RWPE2 (cell line): ENCODE measurements around the gene RRAD.

ENCODE experiments used
- ATAC-seq: fragments of 200-7000 bp; cut with Tn5 transposase; 3 replicates; pipeline ENCODE4 v1.9.1; 2021; ENCODE audit warnings: low read depth
- DNase-seq: peaks from one replicate; pipeline ENCODE4 v3.0.0-alpha.2; 2020; ENCODE audit warnings: low spot score
- H3K27ac ChIP-seq: fragments of 450-650 bp; 2 replicates; pipeline ENCODE4 v1.5.1; 2017; ENCODE audit warnings: mild to moderate bottlenecking; ENCODE audit not compliant: poor library complexity, severe bottlenecking
- H3K27me3 ChIP-seq: fragments of 250-450 bp; sonication (Bioruptor Pico); 2 replicates; pipeline ENCODE4 v1.5.1; 2021; ENCODE audit warnings: mild to moderate bottlenecking, moderate library complexity; ENCODE audit not compliant: insufficient read depth, poor library complexity, severe bottlenecking
- H3K36me3 ChIP-seq: fragments of 250-450 bp; sonication (Bioruptor Pico); 2 replicates; pipeline ENCODE4 v1.5.1; 2020; ENCODE audit warnings: low read depth, mild to moderate bottlenecking, moderate library complexity
- H3K4me1 ChIP-seq: fragments of 250-450 bp; sonication (Bioruptor Pico); 2 replicates; pipeline ENCODE4 v1.5.1; 2021; ENCODE audit warnings: mild to moderate bottlenecking, moderate library complexity; ENCODE audit not compliant: insufficient read depth, poor library complexity, severe bottlenecking
- H3K4me3 ChIP-seq: fragments of 250-450 bp; sonication (Bioruptor Pico); 2 replicates; pipeline ENCODE4 v1.5.1; 2021; ENCODE audit warnings: mild to moderate bottlenecking, moderate library complexity; ENCODE audit not compliant: severe bottlenecking
- H3K9me3 ChIP-seq: fragments of 250-450 bp; sonication (Bioruptor Pico); 2 replicates; pipeline ENCODE4 v1.5.1; 2021; ENCODE audit warnings: mild to moderate bottlenecking, moderate library complexity; ENCODE audit not compliant: severe bottlenecking
- CTCF ChIP-seq: fragments of 450-650 bp; IDR thresholded peaks from one replicate; pipeline ENCODE4 v1.5.1; 2017; ENCODE audit warnings: mild to moderate bottlenecking, moderate library complexity; ENCODE audit not compliant: poor library complexity, severe bottlenecking

RRAD gene

GRCh38 chr16:66908116-66908515 lies 17.2 kb downstream of the RRAD start:
- ATAC-seq, result no peak
- peaks cover 2% of the 10 kb centered on the region for H3K4me1 ChIP-seq

GRCh38 chr16:66906916-66907836 lies 18.2 kb downstream of the RRAD start:
- ATAC-seq (no peak), DNase-seq (no peak)
- Histone ChIP-seq H3K4me3 (no peak overlapping the region), H3K4me1 (peaks cover 2% of the 10 kb centered on the region), H3K27me3 (no peaks in the 10 kb centered on the region), H3K36me3 (no peaks in the 10 kb centered on the region), H3K27ac (no peak overlapping the region), H3K9me3 (no peaks in the 10 kb centered on the region)
- TF ChIP-seq CTCF, result no peak

More at GRCh38 chr16:66908116-66908515, 17.2 kb downstream of the RRAD start:
- H3K36me3 ChIP-seq, result no peaks in the 10 kb centered on the region
- H3K4me3 ChIP-seq, result no peak overlapping the region
- no peaks in the 10 kb centered on the region for H3K9me3 ChIP-seq
- no peak for DNase-seq
- no peak overlapping the region for H3K27ac ChIP-seq
- no peak for TF ChIP-seq CTCF
- H3K27me3 ChIP-seq, result no peaks in the 10 kb centered on the region

- Histone ChIP-seq H3K27ac (no peak overlapping the region), H3K36me3 (no peaks in the 10 kb centered on the region), H3K4me1 (no peaks in the 10 kb centered on the region), H3K4me3 (no peak overlapping the region), H3K27me3 (no peaks in the 10 kb centered on the region), H3K9me3 (no peaks in the 10 kb centered on the region)
- no peak for TF ChIP-seq CTCF
- DNase-seq, result no peak
- ATAC-seq, result peak; percentile 52
Measured at GRCh38 chr16:66905633-66906539, 19.4 kb downstream of the RRAD start.

- no peak for TF ChIP-seq CTCF
- Histone ChIP-seq H3K4me1 (peaks cover 4% of the 10 kb centered on the region), H3K4me3 (no peak overlapping the region), H3K36me3 (no peaks in the 10 kb centered on the region), H3K9me3 (no peaks in the 10 kb centered on the region), H3K27me3 (no peaks in the 10 kb centered on the region), H3K27ac (no peak overlapping the region)
- DNase-seq (peak; percentile 57), ATAC-seq (no peak)
Measured at GRCh38 chr16:66904846-66905632, 20.3 kb downstream of the RRAD start.
